Parathyroid adenoma (tissue), 2 donors: ENCODE results near the gene RFC5.
"Not testable (repeated sequence)": the region's sequence is repeated elsewhere in the genome, so short reads cannot be mapped to it uniquely, and the experiment has no call there.

Source experiments
- H2AFZ ChIP-seq: fragments of 300-600 bp; sonication (generic); one replicate; pipeline ENCODE4 v1.7.0; 2017; ENCODE audit warnings: antibody characterized with exemption, mild to moderate bottlenecking
- H3K27ac ChIP-seq: fragments of 300-600 bp; sonication (generic); one replicate; pipeline ENCODE4 v1.7.0; 2017
- H3K27me3 ChIP-seq: fragments of 300-600 bp; sonication (generic); one replicate; pipeline ENCODE4 v1.7.0; 2017; ENCODE audit warnings: low read length; ENCODE audit not compliant: control insufficient read depth, insufficient read depth
- H3K36me3 ChIP-seq: fragments of 300-600 bp; sonication (generic); one replicate; pipeline ENCODE4 v1.7.0; 2017; ENCODE audit warnings: low read length; ENCODE audit not compliant: control insufficient read depth, insufficient read depth
- H3K4me1 ChIP-seq: fragments of 300-600 bp; sonication (generic); one replicate; pipeline ENCODE4 v1.7.0; 2017; ENCODE audit warnings: control low read depth
- H3K4me2 ChIP-seq: fragments of 300-600 bp; sonication (generic); one replicate; pipeline ENCODE4 v1.7.0; 2017; ENCODE audit warnings: low read length
- H3K4me3 ChIP-seq: fragments of 300-600 bp; sonication (generic); one replicate; pipeline ENCODE4 v1.7.0; 2017; ENCODE audit warnings: low read depth, low read length
- H3K79me2 ChIP-seq: fragments of 300-600 bp; sonication (generic); one replicate; pipeline ENCODE4 v1.7.0; 2017; ENCODE audit warnings: control low read depth
- H3K9ac ChIP-seq: fragments of 300-600 bp; sonication (generic); one replicate; pipeline ENCODE4 v1.7.0; 2017; ENCODE audit warnings: mild to moderate bottlenecking
- H3K9me3 ChIP-seq: fragments of 300-600 bp; sonication (generic); one replicate; pipeline ENCODE4 v1.7.0; 2017; ENCODE audit warnings: low read length; ENCODE audit not compliant: control insufficient read depth
- TF ChIP-seq, protein P1 (sequence below): fragments of 300-600 bp; sonication (generic); IDR thresholded peaks from one replicate; pipeline ENCODE4 v1.7.0; 2017; ENCODE audit warnings: antibody characterized with exemption, mild to moderate bottlenecking
- donor health status: primary hyperparathyroidism.

The RFC5 gene

GRCh38 chr12:118065380-118065779, 48.9 kb downstream of the RFC5 start:
- Histone ChIP-seq H3K9ac (no peak overlapping the region), H3K79me2 (no peaks in the 10 kb centered on the region), H3K9me3 (no peaks in the 10 kb centered on the region), H3K4me2 (no peak overlapping the region), H3K27me3 (no peaks in the 10 kb centered on the region), H2AFZ (no peak overlapping the region), H3K4me1 (no peaks in the 10 kb centered on the region), H3K36me3 (no peaks in the 10 kb centered on the region), H3K27ac (no peak overlapping the region), H3K4me3 (no peak overlapping the region)
- TF ChIP-seq, protein P1, sequence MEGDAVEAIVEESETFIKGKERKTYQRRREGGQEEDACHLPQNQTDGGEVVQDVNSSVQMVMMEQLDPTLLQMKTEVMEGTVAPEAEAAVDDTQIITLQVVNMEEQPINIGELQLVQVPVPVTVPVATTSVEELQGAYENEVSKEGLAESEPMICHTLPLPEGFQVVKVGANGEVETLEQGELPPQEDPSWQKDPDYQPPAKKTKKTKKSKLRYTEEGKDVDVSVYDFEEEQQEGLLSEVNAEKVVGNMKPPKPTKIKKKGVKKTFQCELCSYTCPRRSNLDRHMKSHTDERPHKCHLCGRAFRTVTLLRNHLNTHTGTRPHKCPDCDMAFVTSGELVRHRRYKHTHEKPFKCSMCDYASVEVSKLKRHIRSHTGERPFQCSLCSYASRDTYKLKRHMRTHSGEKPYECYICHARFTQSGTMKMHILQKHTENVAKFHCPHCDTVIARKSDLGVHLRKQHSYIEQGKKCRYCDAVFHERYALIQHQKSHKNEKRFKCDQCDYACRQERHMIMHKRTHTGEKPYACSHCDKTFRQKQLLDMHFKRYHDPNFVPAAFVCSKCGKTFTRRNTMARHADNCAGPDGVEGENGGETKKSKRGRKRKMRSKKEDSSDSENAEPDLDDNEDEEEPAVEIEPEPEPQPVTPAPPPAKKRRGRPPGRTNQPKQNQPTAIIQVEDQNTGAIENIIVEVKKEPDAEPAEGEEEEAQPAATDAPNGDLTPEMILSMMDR, result no peak

DNA sequence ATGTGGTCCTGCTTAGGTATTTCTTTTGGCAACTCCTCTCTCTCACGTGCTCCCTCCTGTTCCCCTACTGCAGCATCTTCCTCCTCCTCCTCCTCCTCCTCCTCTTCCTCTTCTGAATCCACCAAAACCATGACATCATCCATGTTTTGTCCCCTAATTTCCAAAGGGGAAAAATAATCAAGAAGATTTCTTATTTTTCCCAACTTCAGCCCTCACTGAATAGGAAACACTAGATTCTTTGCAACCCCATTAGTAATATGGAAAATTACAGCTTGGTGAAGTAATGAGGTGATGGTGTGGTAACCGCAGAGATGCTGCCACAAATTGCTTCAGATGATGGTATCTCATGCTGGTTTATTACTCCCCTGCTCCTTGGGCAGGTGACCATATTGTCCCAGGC, 51.9 kb downstream of the RFC5 start:
- Histone ChIP-seq H3K4me1 (no peaks in the 10 kb centered on the region), H3K4me2 (no peak overlapping the region), H3K4me3 (no peak overlapping the region), H2AFZ (no peak overlapping the region), H3K27me3 (no peaks in the 10 kb centered on the region), H3K9me3 (no peaks in the 10 kb centered on the region), H3K27ac (no peak overlapping the region), H3K36me3 (no peaks in the 10 kb centered on the region), H3K9ac (no peak overlapping the region), H3K79me2 (no peaks in the 10 kb centered on the region)
- TF ChIP-seq, protein P1, result no peak

DNA sequence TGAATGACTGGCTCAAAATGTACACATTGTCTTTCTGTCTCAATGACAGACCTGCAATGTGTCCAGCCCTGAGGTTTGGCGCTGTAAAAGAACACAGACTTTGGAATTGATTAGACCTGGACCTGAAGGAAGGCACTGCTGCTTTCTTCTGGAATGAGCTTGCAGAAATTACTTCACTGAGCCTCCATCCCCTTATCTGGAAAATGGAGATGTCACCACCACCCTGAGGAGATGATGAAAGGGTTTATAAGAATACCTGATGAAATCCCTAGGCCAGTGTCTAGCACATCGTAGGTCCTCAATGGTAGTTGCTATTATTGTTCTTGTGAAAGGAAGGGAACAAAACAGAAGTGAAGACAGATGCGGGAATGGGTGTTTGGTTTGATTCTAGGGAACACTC, 54.1 kb downstream of the RFC5 start:
- no peak overlapping the region for H3K27ac ChIP-seq
- no peak overlapping the region for H3K4me3 ChIP-seq
- no peaks in the 10 kb centered on the region for H3K27me3 ChIP-seq
- H3K9me3 ChIP-seq, result no peaks in the 10 kb centered on the region
- H3K79me2 ChIP-seq, result no peaks in the 10 kb centered on the region
- no peaks in the 10 kb centered on the region for H3K36me3 ChIP-seq
- no peak overlapping the region for H3K4me2 ChIP-seq
- no peak overlapping the region for H3K9ac ChIP-seq
- H3K4me1 ChIP-seq, result no peaks in the 10 kb centered on the region
- TF ChIP-seq, protein P1, result no peak
- H2AFZ ChIP-seq, result no peak overlapping the region

DNA sequence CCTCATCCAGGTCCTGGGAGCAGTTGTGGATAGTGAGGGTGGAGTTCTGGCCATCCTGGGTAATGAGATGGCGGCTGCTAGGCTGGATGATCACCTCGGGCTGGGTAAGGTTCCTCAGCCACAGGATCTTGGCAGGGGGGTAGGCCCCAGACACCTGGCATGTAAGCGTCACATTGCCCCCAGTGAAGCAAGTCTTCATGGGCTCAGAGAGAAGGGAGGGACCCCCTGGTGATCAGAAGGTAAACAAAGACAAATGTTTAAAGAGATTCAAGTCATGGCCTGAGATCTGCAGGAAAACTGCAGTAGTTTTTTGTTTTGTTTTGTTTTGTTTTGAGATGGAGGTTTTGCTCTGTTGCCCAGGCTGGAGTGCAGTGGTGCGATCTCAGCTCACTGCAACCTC, 57.3 kb downstream of the RFC5 start:
- TF ChIP-seq, protein P1, result no peak
- Histone ChIP-seq H3K36me3 (no peaks in the 10 kb centered on the region), H3K27ac (no peak overlapping the region), H3K9me3 (no peaks in the 10 kb centered on the region), H3K27me3 (no peaks in the 10 kb centered on the region), H2AFZ (no peak overlapping the region), H3K4me1 (no peaks in the 10 kb centered on the region), H3K4me3 (no peak overlapping the region), H3K79me2 (no peaks in the 10 kb centered on the region), H3K9ac (no peak overlapping the region), H3K4me2 (no peak overlapping the region)

- H3K27me3 ChIP-seq, H3K9ac ChIP-seq, H2AFZ ChIP-seq, H3K4me2 ChIP-seq, H3K36me3 ChIP-seq, H3K9me3 ChIP-seq, H3K4me1 ChIP-seq, H3K4me3 ChIP-seq, H3K79me2 ChIP-seq, H3K27ac ChIP-seq: not testable (repeated sequence)
These were observed 65.0 kb downstream of the RFC5 start for GRCh38 chr12:118081521-118081920.
